Endothelial cell of umbilical vein (primary cell): ENCODE data around the gene MYO1H.

Experiments
- CTCF ChIP-seq, 2 donors: IDR thresholded peaks; 1 replicate in 1 of 2; 2 replicates in 1 of 2; pipeline ENCODE4 v1.5.1; 2011; ENCODE audit warnings: low read length in 2 of 2, mild to moderate bottlenecking in 2 of 2, moderate library complexity in 2 of 2, control low read depth in 1 of 2, inconsistent platforms in 1 of 2, low read depth in 1 of 2; ENCODE audit not compliant: insufficient read depth in 1 of 2; ENCODE audit errors: extremely low read depth in 1 of 2
- EZH2 ChIP-seq: IDR thresholded peaks from 2 replicates; pipeline ENCODE4 v1.6.1; 2012; ENCODE audit warnings: borderline replicate concordance, low read depth, mild to moderate bottlenecking, moderate library complexity, low read length, inconsistent platforms; ENCODE audit not compliant: severe bottlenecking

- TF ChIP-seq CTCF (IDR thresholded peaks at IDR 0.05; ENCODE audit: extremely low read depth in 1 of 2, insufficient read depth in 1 of 2, low read depth in 1 of 2, low read length in 2 of 2) (peak in 1 of 2 donors; percentile 51), EZH2 (no peak)
Observed at GRCh38 chr12:109433618-109434017, 85.9 kb downstream of the MYO1H start.
